Body of pancreas (tissue), 4 donors: Measurements from ENCODE around the gene CHST1. TPM values are rescaled to one million over a fixed set of nuclear protein-coding genes. Genes with fewer than 3 reads are reported as not detected.

Experiments used
- ATAC-seq: fragments of 150-250 bp; one replicate; pipeline ENCODE4 v1.9.1; 2016
- DNase-seq, 4 donors: peaks; one replicate each; pipeline ENCODE4 v3.0.0-alpha.2; 2019
- H3K27ac ChIP-seq, 4 donors: fragments of 200-600 bp; sonication (generic); 1 replicate in 3 of 4; 2 replicates in 1 of 4; pipeline versions ENCODE4 v1.5.1 to v1.6.1; 2016 to 2019; ENCODE audit warnings: mild to moderate bottlenecking in 1 of 4, mixed read lengths in 1 of 4, moderate library complexity in 1 of 4
- H3K27me3 ChIP-seq, 2 donors: fragments of 200-600 bp; sonication (generic); one replicate each; pipeline ENCODE4 v1.6.0; 2016; ENCODE audit warnings: mild to moderate bottlenecking in 1 of 2
- H3K36me3 ChIP-seq, 2 donors: fragments of 200-600 bp; sonication (generic); replicated peaks in 1 of 2; 2 replicates each; pipeline ENCODE4 v1.5.1; 2016; ENCODE audit warnings: low read depth in 2 of 2; ENCODE audit not compliant: insufficient read depth in 1 of 2
- H3K4me1 ChIP-seq: fragments of 200-600 bp; sonication (generic); one replicate; pipeline ENCODE4 v1.6.0; 2016
- H3K4me3 ChIP-seq, 2 donors: fragments of 200-600 bp; sonication (generic); 1 replicate in 1 of 2; 2 replicates in 1 of 2; pipeline ENCODE4 v1.5.1; 2016 to 2019
- H3K9me3 ChIP-seq, 3 donors: fragments of 200-600 bp; sonication (generic); 1 replicate in 2 of 3; 2 replicates in 1 of 3; pipeline ENCODE4 v1.5.1; 2016
- POLR2A ChIP-seq, 3 donors: fragments of 450-650 bp; IDR thresholded peaks; one replicate each; pipeline ENCODE4 v1.6.1; 2016; ENCODE audit warnings: antibody characterized with exemption in 3 of 3, mild to moderate bottlenecking in 2 of 3
- WGBS, 2 donors: methylation state at CpG; one replicate each; pipeline ENCODE4 v1.1.5; 2017; 5-methylcytosine and 5-hydroxymethylcytosine counted together
- intact Hi-C: fragments of 100-400 bp; cut with DNase I; formaldehyde crosslinking; loops from one replicate; pipeline ENCODE4 v1.15.1; 2023
- total RNA-seq, 2 donors: library from RNA; depleted of rRNA; stranded (reverse); fragments of >200 nt; gene quantifications; one replicate each; pipeline ENCODE4 v1.1.0, GENCODE V29; 2016
- TF ChIP-seq, protein P1 (sequence below), 7 experiments: fragments of 450-650 bp in 4 of 7; fragments of 200-600 bp in 3 of 7; sonication (generic) in 3 of 7; IDR thresholded peaks; one replicate each; pipeline ENCODE4 v1.5.1; 2016 to 2019; ENCODE audit warnings: antibody characterized with exemption in 7 of 7

Gene CHST1
- total RNA-seq, 2 donors from 2014 or later: 1.3 to 2.0 TPM

DNA sequence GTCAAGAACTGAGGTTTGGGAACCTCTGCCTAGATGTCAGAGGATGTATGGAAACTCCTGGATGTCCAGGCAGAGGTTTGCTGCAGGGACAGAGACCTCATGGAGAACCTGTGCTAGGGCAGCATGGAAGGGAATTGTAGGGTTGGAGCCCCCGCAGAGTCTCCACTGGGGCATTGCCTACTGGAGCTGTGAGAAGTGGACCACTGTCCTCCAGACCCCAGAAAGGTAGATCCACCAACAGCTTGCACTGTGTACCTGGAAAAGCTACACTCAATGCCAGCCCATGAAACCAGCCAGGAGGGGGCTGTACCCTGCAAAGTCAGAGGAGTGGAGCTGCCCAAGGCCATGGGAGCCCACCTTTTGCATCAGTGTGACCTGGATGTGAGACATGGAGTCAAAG is 29.5 kb downstream of the CHST1 start:
- Histone ChIP-seq H3K9me3 (no peaks in the 10 kb centered on the region), H3K4me1 (no peaks in the 10 kb centered on the region), H3K36me3 (no peaks in the 10 kb centered on the region), H3K4me3 (no peak overlapping the region), H3K27ac (no peak overlapping the region), H3K27me3 (no peaks in the 10 kb centered on the region)
- intact Hi-C loops: no loop called here
- 60 to 86% methylated on average over 1 of the region's 1 CpG for WGBS, 2 donors
- ATAC-seq: no peak
- no peak for TF ChIP-seq POLR2A (IDR thresholded peaks at IDR 0.05)
- TF ChIP-seq, protein P1, sequence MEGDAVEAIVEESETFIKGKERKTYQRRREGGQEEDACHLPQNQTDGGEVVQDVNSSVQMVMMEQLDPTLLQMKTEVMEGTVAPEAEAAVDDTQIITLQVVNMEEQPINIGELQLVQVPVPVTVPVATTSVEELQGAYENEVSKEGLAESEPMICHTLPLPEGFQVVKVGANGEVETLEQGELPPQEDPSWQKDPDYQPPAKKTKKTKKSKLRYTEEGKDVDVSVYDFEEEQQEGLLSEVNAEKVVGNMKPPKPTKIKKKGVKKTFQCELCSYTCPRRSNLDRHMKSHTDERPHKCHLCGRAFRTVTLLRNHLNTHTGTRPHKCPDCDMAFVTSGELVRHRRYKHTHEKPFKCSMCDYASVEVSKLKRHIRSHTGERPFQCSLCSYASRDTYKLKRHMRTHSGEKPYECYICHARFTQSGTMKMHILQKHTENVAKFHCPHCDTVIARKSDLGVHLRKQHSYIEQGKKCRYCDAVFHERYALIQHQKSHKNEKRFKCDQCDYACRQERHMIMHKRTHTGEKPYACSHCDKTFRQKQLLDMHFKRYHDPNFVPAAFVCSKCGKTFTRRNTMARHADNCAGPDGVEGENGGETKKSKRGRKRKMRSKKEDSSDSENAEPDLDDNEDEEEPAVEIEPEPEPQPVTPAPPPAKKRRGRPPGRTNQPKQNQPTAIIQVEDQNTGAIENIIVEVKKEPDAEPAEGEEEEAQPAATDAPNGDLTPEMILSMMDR (IDR thresholded peaks at IDR 0.05): no peak
- no peak for DNase-seq

DNA sequence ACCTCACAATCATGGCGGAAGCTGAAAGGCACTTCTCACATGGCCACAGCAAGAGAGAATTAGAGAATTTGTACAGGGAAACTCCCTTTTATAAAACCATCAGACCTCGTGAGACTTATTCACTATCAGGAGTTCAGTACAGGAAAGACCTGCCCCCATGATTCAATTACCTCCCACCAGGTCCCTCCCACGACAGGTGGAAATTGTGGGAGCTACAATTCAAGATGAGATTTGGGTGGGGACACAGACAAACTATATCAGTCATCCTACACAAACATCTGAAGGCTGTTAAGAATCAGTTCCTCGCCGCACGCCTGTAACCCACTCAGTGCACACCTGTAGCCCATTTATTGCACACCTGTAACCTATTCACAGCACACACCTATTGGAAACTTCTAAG is 39.8 kb downstream of the CHST1 start:
- Histone ChIP-seq H3K4me1 (no peaks in the 10 kb centered on the region), H3K27ac (no peak overlapping the region), H3K36me3 (no peaks in the 10 kb centered on the region), H3K9me3 (peaks cover 0 to 9% (median 0%) of the 10 kb centered on the region in 3 donors), H3K4me3 (no peak overlapping the region), H3K27me3 (no peaks in the 10 kb centered on the region)
- DNase-seq (no peak), ATAC-seq (no peak)
- intact Hi-C loops: no loop called here
- TF ChIP-seq POLR2A (IDR thresholded peaks at IDR 0.05): no peak
- TF ChIP-seq, protein P1 (IDR thresholded peaks at IDR 0.05): no peak
- 79 to 81% methylated on average over 6 of the region's 6 CpGs for WGBS, 2 donors

DNA sequence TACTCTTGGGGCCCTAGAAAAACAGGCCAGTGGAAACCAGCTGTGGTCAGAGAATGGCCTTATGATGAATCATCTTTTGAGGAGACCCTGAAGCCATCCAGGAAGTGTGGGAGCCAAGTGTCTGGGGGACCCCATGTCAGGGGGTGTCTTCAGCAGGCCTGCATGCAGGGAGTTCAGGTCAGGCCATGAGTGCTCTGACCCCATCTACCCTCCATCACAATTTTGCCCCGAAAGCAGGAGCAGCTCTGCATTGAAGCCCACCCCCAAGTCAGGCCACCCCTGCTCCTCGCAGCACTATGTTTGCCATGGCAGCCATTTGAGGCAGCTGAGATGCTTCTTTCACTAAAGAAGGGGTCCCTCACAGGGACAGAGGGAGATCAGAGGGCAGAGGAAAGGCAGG is 41.3 kb downstream of the CHST1 start:
- intact Hi-C loops: no loop called here
- WGBS, 2 donors: 64 to 68% methylated on average over 2 of the region's 2 CpGs
- no peak for DNase-seq
- no peaks in the 10 kb centered on the region for H3K4me1 ChIP-seq
- no peaks in the 10 kb centered on the region for H3K36me3 ChIP-seq
- H3K27me3 ChIP-seq: no peaks in the 10 kb centered on the region
- no peak for ATAC-seq
- TF ChIP-seq, protein P1 (IDR thresholded peaks at IDR 0.05): no peak
- no peak for TF ChIP-seq POLR2A (IDR thresholded peaks at IDR 0.05)
- peaks cover 0 to 17% (median 0%) of the 10 kb centered on the region in 3 donors for H3K9me3 ChIP-seq
- H3K4me3 ChIP-seq: no peak overlapping the region
- H3K27ac ChIP-seq: no peak overlapping the region

DNA sequence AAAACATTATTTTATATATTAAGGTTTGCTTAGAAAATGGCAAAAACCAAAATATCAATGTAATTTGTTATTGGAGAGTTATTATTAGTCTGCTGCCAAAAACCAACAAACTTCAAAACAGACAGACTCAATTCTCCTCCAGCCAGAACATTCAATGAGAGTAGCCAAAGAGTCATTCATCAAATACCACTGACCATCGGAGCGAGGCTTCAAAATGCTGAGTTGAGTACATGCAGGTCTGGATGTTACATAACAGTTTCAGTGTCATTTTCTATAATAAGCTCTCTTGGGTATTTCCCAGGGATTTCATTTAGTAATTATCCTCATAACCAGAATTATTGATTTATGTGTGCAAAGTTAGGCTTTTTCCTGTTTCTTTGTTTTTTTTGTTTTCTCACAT is 42.6 kb downstream of the CHST1 start:
- intact Hi-C loops: no loop called here
- ATAC-seq (no peak), DNase-seq (no peak)
- no peaks in the 10 kb centered on the region for H3K36me3 ChIP-seq
- H3K4me1 ChIP-seq: no peaks in the 10 kb centered on the region
- H3K27me3 ChIP-seq: no peaks in the 10 kb centered on the region
- TF ChIP-seq POLR2A (IDR thresholded peaks at IDR 0.05): no peak
- TF ChIP-seq, protein P1 (IDR thresholded peaks at IDR 0.05): no peak
- no peak overlapping the region for H3K27ac ChIP-seq
- peaks cover 0 to 17% (median 0%) of the 10 kb centered on the region in 3 donors for H3K9me3 ChIP-seq
- H3K4me3 ChIP-seq: no peak overlapping the region
- WGBS, 2 donors: 52 to 68% methylated on average over 2 of the region's 2 CpGs

GRCh38 chr11:45622283-45622682 is 43.1 kb downstream of the CHST1 start:
- H3K4me1 ChIP-seq: no peaks in the 10 kb centered on the region
- H3K27me3 ChIP-seq: no peaks in the 10 kb centered on the region
- WGBS, 2 donors: 81 to 83% methylated on average over 2 of the region's 2 CpGs
- H3K36me3 ChIP-seq: no peaks in the 10 kb centered on the region
- DNase-seq: no peak
- no peak for ATAC-seq
- no peak overlapping the region for H3K27ac ChIP-seq
- peaks cover 0 to 17% (median 0%) of the 10 kb centered on the region in 3 donors for H3K9me3 ChIP-seq
- no peak for TF ChIP-seq POLR2A (IDR thresholded peaks at IDR 0.05)
- TF ChIP-seq, protein P1 (IDR thresholded peaks at IDR 0.05): no peak
- intact Hi-C loops: no loop called here
- no peak overlapping the region for H3K4me3 ChIP-seq
